B cell (primary cell): ENCODE data around the gene MYL12A.

Source experiments
- CTCF ChIP-seq: fragments of 200-600 bp; IDR thresholded peaks from one replicate; pipeline ENCODE4 v1.8.0; 2022; ENCODE audit warnings: antibody characterized with exemption, mild to moderate bottlenecking
- EZH2 ChIP-seq: IDR thresholded peaks from 2 replicates; pipeline ENCODE4 v1.6.1; 2012; ENCODE audit warnings: borderline replicate concordance, low read depth, mild to moderate bottlenecking, moderate library complexity, low read length; ENCODE audit not compliant: insufficient read depth, poor library complexity, severe bottlenecking

GRCh38 chr18:3212657-3213056 lies 34.9 kb upstream of the MYL12A start:
- TF ChIP-seq CTCF (no peak), EZH2 (no peak)
